ENCODE measurements around the gene NINJ2.

Gene NINJ2

DNA sequence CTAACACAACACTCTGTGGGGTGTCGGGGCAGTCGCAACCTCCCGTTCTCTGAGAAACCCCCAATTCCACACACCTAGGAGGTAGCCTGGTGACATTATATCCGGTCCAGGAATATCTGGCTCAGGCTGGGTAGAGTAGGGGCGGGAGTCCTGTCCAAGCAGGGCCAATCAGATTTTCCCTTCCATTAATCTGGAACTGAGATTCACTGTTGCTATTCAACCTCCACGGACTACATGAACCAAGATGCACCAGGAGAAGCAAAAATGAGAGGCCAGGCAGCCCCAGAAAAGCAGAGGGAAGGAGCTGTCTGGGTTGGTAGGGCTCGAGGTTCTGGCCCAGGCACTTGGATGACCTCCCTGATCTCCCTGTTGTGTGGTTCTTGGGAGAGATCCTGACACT, 51.0 kb downstream of the NINJ2 start:
- no peak for DNase-seq

GRCh38 chr12:611721-612120, 51.5 kb downstream of the NINJ2 start:
- DNase-seq, result no peak

- no peak for DNase-seq
Measured at GRCh38 chr12:608921-609320, 54.3 kb downstream of the NINJ2 start.

GRCh38 chr12:608413-608812, 54.8 kb downstream of the NINJ2 start:
- DNase-seq, result no peak

DNA sequence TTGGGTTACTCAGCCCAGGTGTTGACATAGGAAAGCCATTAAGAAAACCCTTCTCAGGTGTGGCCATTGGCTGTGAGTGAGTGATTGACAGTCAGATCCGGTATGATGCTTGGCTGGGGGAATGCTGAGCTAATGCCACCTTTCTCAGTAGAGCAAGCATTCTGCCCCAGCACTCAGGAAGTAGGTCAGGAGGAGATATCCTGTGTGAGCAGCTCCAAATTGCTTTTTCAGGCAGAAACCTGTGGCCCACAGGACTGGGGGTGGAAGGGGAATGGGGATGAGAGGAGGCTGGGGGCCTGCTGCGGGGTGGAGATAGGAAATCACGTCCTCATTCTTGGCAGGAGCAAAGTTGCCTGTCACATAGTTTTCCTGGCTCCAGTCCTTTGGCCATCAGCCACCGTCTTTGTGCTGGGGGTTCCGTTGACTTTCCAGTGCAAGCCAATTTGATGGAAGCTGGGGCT, 55.7 kb downstream of the NINJ2 start:
- no peak for DNase-seq

- DNase-seq, result no peak
Measured at GRCh38 chr12:604956-605355, 58.3 kb downstream of the NINJ2 start.

- DNase-seq, result no peak
Measured at GRCh38 chr12:602700-603068, 60.6 kb downstream of the NINJ2 start.

DNA sequence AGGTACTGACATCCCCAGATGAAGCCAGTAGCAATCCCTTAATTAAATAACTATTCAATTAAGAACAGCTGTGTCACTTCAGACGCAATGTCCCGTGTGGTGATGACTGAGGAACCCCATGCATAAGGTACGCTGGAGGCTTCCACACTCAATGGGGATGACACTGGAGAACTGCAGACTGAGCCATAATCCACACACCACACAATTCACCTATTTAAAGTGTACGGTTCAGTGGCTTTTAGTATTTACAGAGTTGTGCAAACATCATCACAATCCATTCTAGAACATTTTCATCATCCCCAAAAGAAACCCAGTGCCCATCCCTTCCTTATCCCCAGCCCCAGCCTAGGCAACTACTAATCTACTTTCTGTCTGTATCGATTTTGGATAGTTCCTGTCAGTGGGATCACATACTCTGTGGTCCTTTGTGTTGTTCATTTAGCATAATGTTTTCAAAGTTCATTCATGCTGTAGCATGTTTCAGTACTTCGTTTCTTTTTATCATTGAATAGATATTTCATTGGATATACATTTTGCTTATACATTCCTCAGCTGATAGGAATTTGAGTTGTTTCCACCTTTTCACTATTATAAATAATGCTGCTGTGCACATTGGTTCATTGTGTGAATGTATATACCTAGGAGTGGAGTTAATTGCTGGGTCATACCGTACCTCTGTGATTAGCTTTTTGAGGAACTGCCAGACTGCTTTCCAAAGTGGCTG, 61.1 kb downstream of the NINJ2 start:
- DNase-seq, result no peak

- DNase-seq, result no peak
Measured at GRCh38 chr12:599756-600155, 63.5 kb downstream of the NINJ2 start.

DNA sequence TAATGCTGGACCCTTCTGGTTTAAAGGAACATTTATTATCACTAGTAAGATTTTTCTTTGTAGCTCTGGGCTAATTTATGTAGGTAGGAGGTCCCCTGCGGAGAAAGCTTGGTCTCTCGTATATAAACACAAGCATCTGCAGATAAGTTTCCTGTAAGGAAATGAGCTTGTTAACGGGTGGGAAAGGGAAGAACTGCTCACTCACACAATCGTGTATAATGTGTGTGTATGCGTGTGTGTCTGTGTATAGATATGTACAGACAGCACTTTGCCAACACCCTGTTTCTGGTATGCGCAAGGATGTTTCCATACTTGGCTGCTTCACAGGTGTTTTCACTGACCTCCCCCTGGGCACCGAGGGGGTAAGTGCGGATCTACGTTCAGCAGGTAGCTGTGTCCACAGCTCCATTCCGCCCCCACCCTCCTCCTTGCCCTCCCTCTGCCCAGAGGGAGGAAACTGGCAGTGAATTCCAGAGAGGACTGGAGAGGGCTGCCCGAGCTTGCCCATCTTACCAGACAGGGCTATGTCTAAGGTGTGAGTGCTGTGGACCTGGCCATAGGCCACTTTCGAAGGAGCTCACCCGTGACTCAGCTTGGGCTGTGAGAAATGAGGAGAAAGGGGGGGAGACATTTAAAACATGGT, 65.2 kb downstream of the NINJ2 start:
- DNase-seq, result no peak

DNA sequence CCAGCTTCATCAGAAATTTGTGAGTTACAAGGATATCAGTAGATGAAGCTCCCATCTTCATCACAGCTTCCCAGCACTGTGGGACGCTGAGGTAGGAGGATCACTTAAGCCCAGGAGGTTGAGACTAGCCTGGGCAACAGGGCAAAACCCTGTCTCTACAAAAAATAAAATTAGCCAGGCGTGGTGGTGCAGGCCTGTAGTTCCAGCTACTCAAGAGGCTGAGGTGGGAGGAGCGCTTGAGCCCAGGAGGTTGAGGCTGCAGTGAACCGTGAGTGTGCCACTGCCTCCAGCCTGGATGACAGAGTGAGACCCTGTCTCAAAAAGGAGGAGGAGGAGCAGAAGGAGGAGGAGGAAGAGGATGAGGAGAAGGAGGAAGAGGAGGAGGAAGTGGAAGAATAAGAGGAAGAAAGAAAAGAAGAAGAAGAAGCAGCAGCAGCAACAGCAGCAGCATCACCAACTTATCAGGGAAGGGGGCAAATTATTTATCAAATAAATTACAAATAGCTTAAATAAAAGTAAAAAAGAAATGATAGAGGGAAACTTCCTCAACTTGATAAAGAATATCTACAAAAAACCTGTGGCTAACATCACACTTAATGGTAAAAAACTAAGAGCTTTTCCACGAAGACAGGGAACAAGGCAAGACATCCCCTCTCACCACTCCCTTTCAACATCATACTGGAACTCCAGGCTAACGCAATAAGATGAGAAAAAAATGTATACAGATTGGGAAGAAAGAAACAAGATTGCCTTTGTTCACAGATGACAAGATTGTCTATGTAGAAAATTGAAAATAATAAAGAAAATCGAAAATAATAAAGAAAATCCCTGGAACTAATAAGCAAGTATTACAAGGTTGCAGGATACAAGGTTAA, 69.6 kb downstream of the NINJ2 start:
- DNase-seq, result no peak

GRCh38 chr12:592024-592505, 71.2 kb downstream of the NINJ2 start:
- no peak for DNase-seq

GRCh38 chr12:591167-592023, 71.8 kb downstream of the NINJ2 start:
- no peak for DNase-seq

GRCh38 chr12:590206-590750, 73.0 kb downstream of the NINJ2 start:
- no peak for DNase-seq

DNA sequence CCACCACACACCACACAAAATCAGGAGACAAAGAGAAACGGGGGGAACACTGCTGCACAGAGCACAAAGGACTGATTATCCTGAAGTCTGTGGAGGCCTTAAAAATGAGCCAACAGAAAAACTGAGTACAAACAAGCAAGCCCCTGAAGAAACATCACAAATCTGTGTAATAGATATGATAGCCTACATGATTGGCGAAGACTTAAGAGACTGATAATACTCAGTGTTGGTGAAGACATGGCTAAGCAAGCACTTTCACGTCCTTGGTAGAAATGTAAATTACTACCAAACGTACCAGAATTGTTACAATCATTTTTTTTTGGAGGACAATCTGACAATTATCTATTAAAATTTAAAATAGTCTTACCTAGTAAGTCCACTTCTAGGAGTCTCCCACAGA, 74.6 kb downstream of the NINJ2 start:
- no peak for DNase-seq

- DNase-seq, result no peak
Measured at GRCh38 chr12:588024-588322, 75.3 kb downstream of the NINJ2 start.

- DNase-seq, result no peak
Measured at GRCh38 chr12:587132-588023, 75.9 kb downstream of the NINJ2 start.

GRCh38 chr12:586318-587071, 76.8 kb downstream of the NINJ2 start:
- DNase-seq, result no peak

- no peak for DNase-seq
Measured at GRCh38 chr12:585062-586061, 77.9 kb downstream of the NINJ2 start.

Measured in stimulated activated CD4-positive, alpha-beta T cell treated with anti-CD3 and anti-CD28 coated beads, Interleukin-2, amount 100 ng/mL, for 24 hours (primary cell).